WERI-Rb-1 (cell line): ENCODE results near the gene LNX1.

Source experiments
- DNase-seq: peaks from one replicate; pipeline ENCODE4 v3.0.0-alpha.2; 2020
- H3K27ac ChIP-seq: fragments of 250-450 bp; sonication (Bioruptor Pico); 2 replicates; pipeline ENCODE4 v1.5.1; 2020; ENCODE audit warnings: mild to moderate bottlenecking, moderate library complexity
- H3K27me3 ChIP-seq: fragments of 250-450 bp; sonication (Bioruptor Pico); 2 replicates; pipeline ENCODE4 v1.5.1; 2021; ENCODE audit warnings: mild to moderate bottlenecking, low read depth, moderate library complexity; ENCODE audit not compliant: insufficient read depth, severe bottlenecking
- H3K36me3 ChIP-seq: fragments of 250-450 bp; sonication (Bioruptor Pico); 2 replicates; pipeline ENCODE4 v1.5.1; 2020; ENCODE audit warnings: mild to moderate bottlenecking, moderate library complexity
- H3K4me3 ChIP-seq: 2 replicates; pipeline ENCODE4 v1.5.1; 2011; ENCODE audit warnings: low read depth, mild to moderate bottlenecking, control low read depth, low read length
- H3K9me3 ChIP-seq: fragments of 250-450 bp; sonication (Bioruptor Pico); 2 replicates; pipeline ENCODE4 v1.5.1; 2021; ENCODE audit warnings: mild to moderate bottlenecking, moderate library complexity; ENCODE audit not compliant: severe bottlenecking
- CTCF ChIP-seq: IDR thresholded peaks from 2 replicates; pipeline ENCODE4 v1.5.1; 2011; ENCODE audit warnings: low read depth, mild to moderate bottlenecking, control low read depth, inconsistent platforms, low read length

Gene LNX1

GRCh38 chr4:53591372-53591892 lies at the start of gene LNX1:
Gene LNX1, minus strand, starts transcription at chr4:53591486. Its CDS starts 17,484 bp downstream, at chr4:53574002.
- H3K36me3 ChIP-seq, result no peaks in the 10 kb centered on the region
- no peak within 1 kb of the TSS for H3K4me3 ChIP-seq
- no peak within 1 kb of the TSS for H3K27ac ChIP-seq

GRCh38 chr4:53640576-53641453 lies 49.5 kb upstream of the LNX1 start:
- no peak for TF ChIP-seq CTCF
- no peak overlapping the region for H3K27ac ChIP-seq
- DNase-seq, result no peak
- H3K9me3 ChIP-seq, result no peaks in the 10 kb centered on the region
- no peaks in the 10 kb centered on the region for H3K36me3 ChIP-seq
- peaks cover 26% of the 10 kb centered on the region for H3K27me3 ChIP-seq
- H3K4me3 ChIP-seq, result no peak overlapping the region

More at GRCh38 chr4:53591372-53591892, at the start of gene LNX1:
- peaks cover 10% of the 10 kb centered on the region for H3K27me3 ChIP-seq
- no peaks in the 10 kb centered on the region for H3K9me3 ChIP-seq
- no peak for DNase-seq
- TF ChIP-seq CTCF, result no peak

GRCh38 chr4:53638919-53639318 lies 47.6 kb upstream of the LNX1 start:
- TF ChIP-seq CTCF, result no peak
- H3K4me3 ChIP-seq, result no peak overlapping the region
- no peak for DNase-seq
- H3K36me3 ChIP-seq, result no peaks in the 10 kb centered on the region
- H3K9me3 ChIP-seq, result no peaks in the 10 kb centered on the region
- peaks cover 26% of the 10 kb centered on the region for H3K27me3 ChIP-seq
- no peak overlapping the region for H3K27ac ChIP-seq

GRCh38 chr4:53637348-53637747 lies 46.1 kb upstream of the LNX1 start:
- no peaks in the 10 kb centered on the region for H3K9me3 ChIP-seq
- no peak overlapping the region for H3K27ac ChIP-seq
- H3K27me3 ChIP-seq, result peaks cover 37% of the 10 kb centered on the region
- no peaks in the 10 kb centered on the region for H3K36me3 ChIP-seq
- no peak for TF ChIP-seq CTCF
- DNase-seq, result no peak
- H3K4me3 ChIP-seq, result no peak overlapping the region

- no peaks in the 10 kb centered on the region for H3K9me3 ChIP-seq
- H3K27ac ChIP-seq, result no peak overlapping the region
- H3K4me3 ChIP-seq, result no peak overlapping the region
- H3K36me3 ChIP-seq, result no peaks in the 10 kb centered on the region
- TF ChIP-seq CTCF, result no peak
- peaks cover 36% of the 10 kb centered on the region for H3K27me3 ChIP-seq
- no peak for DNase-seq
Observed at GRCh38 chr4:53635697-53636483, 44.6 kb upstream of the LNX1 start.
